HepG2 (cell line): ENCODE measurements around the gene FAHD1. TPM values are rescaled to one million over a fixed set of nuclear protein-coding genes. Genes with fewer than 3 reads are reported as not detected.

Source experiments
- CHD2 ChIP-seq: IDR thresholded peaks from 2 replicates; pipeline ENCODE4 v1.6.1; 2011; ENCODE audit warnings: low read depth, low read length, improper control_type of control experiment
- ELF4 ChIP-seq: sonication (generic); formaldehyde crosslinking; IDR thresholded peaks from 2 replicates; pipeline ENCODE4 v1.5.0; 2020; ENCODE audit warnings: missing genetic modification reagents, mild to moderate bottlenecking, moderate library complexity, borderline replicate concordance
- HNF4G ChIP-seq, 2 experiments: sonication (generic) in 1 of 2; formaldehyde crosslinking in 1 of 2; IDR thresholded peaks; 2 replicates each; pipeline versions ENCODE4 v1.4.0 to v1.6.1; 2011 to 2020; ENCODE audit warnings: borderline replicate concordance in 2 of 2, low read depth in 2 of 2, mild to moderate bottlenecking in 2 of 2, low read length in 1 of 2, missing genetic modification reagents in 1 of 2, moderate library complexity in 1 of 2
- HNRNPLL ChIP-seq: fragments of 200-400 bp; formaldehyde crosslinking; IDR thresholded peaks from 2 replicates; pipeline ENCODE4 v1.6.1; 2017; ENCODE audit warnings: mild to moderate bottlenecking, low read depth, low read length; ENCODE audit not compliant: poor library complexity, severe bottlenecking
- ISL2 ChIP-seq: sonication (generic); formaldehyde crosslinking; IDR thresholded peaks from 2 replicates; pipeline ENCODE4 v1.5.0; 2020; ENCODE audit warnings: missing genetic modification reagents
- SAFB2 ChIP-seq: sonication (generic); formaldehyde crosslinking; IDR thresholded peaks from 2 replicates; pipeline ENCODE4 v1.5.1; 2020; ENCODE audit warnings: missing genetic modification reagents, low read depth, mild to moderate bottlenecking, borderline replicate concordance
- SMAD3 ChIP-seq: sonication (generic); formaldehyde crosslinking; IDR thresholded peaks from 2 replicates; pipeline ENCODE4 v1.4.0; 2020; ENCODE audit warnings: missing genetic modification reagents
- TCF7L2 ChIP-seq: IDR thresholded peaks from 2 replicates; pipeline ENCODE4 v1.6.1; 2011; ENCODE audit warnings: mild to moderate bottlenecking, low read depth, low read length, moderate library complexity
- ZNF121 ChIP-seq: sonication (generic); formaldehyde crosslinking; IDR thresholded peaks from 2 replicates; pipeline ENCODE4 v1.5.0; 2020; ENCODE audit warnings: mild to moderate bottlenecking, missing genetic modification reagents
- ZNF180 ChIP-seq: sonication (generic); formaldehyde crosslinking; IDR thresholded peaks from 2 replicates; pipeline ENCODE4 v1.4.0; 2020; ENCODE audit warnings: low read depth, missing genetic modification reagents, borderline replicate concordance
- ZNF331 ChIP-seq: sonication (generic); formaldehyde crosslinking; IDR thresholded peaks from 2 replicates; pipeline ENCODE4 v1.4.0; 2020; ENCODE audit warnings: missing genetic modification reagents
- ZNF430 ChIP-seq: sonication (generic); formaldehyde crosslinking; IDR thresholded peaks from 2 replicates; pipeline ENCODE4 v1.9.0; 2021; ENCODE audit warnings: mild to moderate bottlenecking, missing genetic modification reagents
- ZNF614 ChIP-seq: IDR thresholded peaks from 2 replicates; pipeline ENCODE4 v1.6.1; 2018; ENCODE audit warnings: missing biosample characterization, missing genetic modification reagents, inconsistent platforms, borderline replicate concordance
- ZNF7 ChIP-seq: IDR thresholded peaks from 2 replicates; pipeline ENCODE4 v1.6.1; 2016; ENCODE audit warnings: missing biosample characterization, missing genetic modification reagents
- ZNF761 ChIP-seq: sonication (generic); formaldehyde crosslinking; conservative IDR thresholded peaks from 2 replicates; pipeline ENCODE4 v1.4.0; 2020; ENCODE audit warnings: mild to moderate bottlenecking, missing genetic modification reagents
- ZNF768 ChIP-seq: sonication (generic); formaldehyde crosslinking; IDR thresholded peaks from 2 replicates; pipeline ENCODE4 v1.4.0; 2020; ENCODE audit warnings: missing genetic modification reagents
- ZNF788 ChIP-seq: sonication (generic); formaldehyde crosslinking; IDR thresholded peaks from 2 replicates; pipeline ENCODE4 v1.5.0; 2020; ENCODE audit warnings: mild to moderate bottlenecking, missing genetic modification reagents, borderline replicate concordance
- polyA plus RNA-seq, 8 experiments: library from polyadenylated mRNA; depleted of rRNA in 3 of 8; stranded (reverse) in 7 of 8; unstranded in 1 of 8; fragments of >200 nt; fragmentation: Illumina TruSeq in 4 of 8; extraction: Trizol in 4 of 8; gene quantifications; 2 replicates each; pipeline versions ENCODE4 v1.2.1 to v1.2.3, GENCODE V29; 2011 to 2016; ENCODE audit warnings: low read depth in 4 of 8, missing spikeins in 1 of 8, mixed read lengths in 1 of 8; ENCODE audit not compliant: insufficient read depth in 1 of 8
- total RNA-seq, 5 experiments: library from RNA; depleted of rRNA; stranded (reverse); fragments of >200 nt; fragmentation: Illumina TruSeq; extraction: Trizol; gene quantifications; 2 replicates each; pipeline ENCODE4 v1.2.3, GENCODE V29; 2016; ENCODE audit warnings: low read depth in 1 of 5
- TF ChIP-seq, protein P1 (sequence below): sonication (generic); formaldehyde crosslinking; IDR thresholded peaks from 2 replicates; pipeline ENCODE4 v1.4.0; 2020; ENCODE audit warnings: missing genetic modification reagents
- TF ChIP-seq, protein P2 (sequence below): sonication (generic); formaldehyde crosslinking; IDR thresholded peaks from 2 replicates; pipeline ENCODE4 v1.4.0; 2020; ENCODE audit warnings: missing genetic modification reagents
- TF ChIP-seq, protein P3 (sequence below): sonication (generic); formaldehyde crosslinking; IDR thresholded peaks from 2 replicates; pipeline ENCODE4 v1.4.0; 2020; ENCODE audit warnings: mild to moderate bottlenecking, missing genetic modification reagents
- TF ChIP-seq, protein P4 (sequence below): sonication (generic); formaldehyde crosslinking; IDR thresholded peaks from 2 replicates; pipeline ENCODE4 v1.4.0; 2020; ENCODE audit warnings: low read depth, mild to moderate bottlenecking, missing genetic modification reagents
- TF ChIP-seq, protein P5 (sequence below): sonication (generic); formaldehyde crosslinking; IDR thresholded peaks from 2 replicates; pipeline ENCODE4 v1.5.0; 2020; ENCODE audit warnings: missing genetic modification reagents, mild to moderate bottlenecking, borderline replicate concordance

The FAHD1 gene
- total and polyA plus RNA-seq, 2 of the 13 experiments (the other 11 are each of a cell fraction or from before 2014, with no cell fraction given): 39.0 to 45.3 TPM

DNA sequence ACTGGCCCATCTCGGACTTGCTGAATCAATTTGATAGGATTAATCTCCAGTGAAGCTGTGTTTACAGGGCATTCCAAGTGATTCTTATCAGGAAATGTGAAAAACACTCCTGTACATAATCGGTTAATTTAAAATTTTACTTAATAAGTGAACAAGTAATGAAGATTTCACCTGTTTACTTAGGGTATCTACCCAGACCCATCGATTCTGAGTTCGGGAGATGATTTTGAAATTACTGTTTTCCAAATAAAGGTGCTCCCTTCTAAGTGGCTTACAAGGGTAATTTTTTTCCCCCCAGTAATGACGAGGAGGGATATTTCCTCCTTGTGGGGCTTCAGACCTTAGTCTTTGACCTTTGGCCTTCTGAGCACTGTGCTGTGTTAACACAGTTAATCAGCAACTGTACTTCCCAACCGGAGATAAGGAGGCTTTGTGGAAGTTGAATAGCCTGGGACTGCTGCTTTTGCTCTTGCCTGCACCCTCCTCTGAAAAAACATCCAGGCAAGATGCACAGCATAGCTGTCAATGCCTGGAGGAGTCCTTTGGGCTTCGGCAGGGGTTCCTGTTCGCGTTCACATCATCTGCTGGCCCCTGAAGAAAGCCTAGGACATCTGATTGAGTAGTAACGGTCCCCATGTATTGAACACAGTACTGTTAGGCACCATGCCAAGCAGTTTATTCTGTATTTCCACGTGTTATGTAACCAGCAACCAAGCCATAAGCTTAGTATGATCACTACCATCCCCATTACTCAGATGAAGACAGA lies 1.8 kb downstream of the FAHD1 start (continued):
- TF ChIP-seq ZNF614 (CRISPR knock-in tag): peak; percentile 79; the same call in 1 of the 2 replicates
- no peak for TF ChIP-seq ZNF761 (CRISPR knock-in tag)
- TF ChIP-seq, protein P1, sequence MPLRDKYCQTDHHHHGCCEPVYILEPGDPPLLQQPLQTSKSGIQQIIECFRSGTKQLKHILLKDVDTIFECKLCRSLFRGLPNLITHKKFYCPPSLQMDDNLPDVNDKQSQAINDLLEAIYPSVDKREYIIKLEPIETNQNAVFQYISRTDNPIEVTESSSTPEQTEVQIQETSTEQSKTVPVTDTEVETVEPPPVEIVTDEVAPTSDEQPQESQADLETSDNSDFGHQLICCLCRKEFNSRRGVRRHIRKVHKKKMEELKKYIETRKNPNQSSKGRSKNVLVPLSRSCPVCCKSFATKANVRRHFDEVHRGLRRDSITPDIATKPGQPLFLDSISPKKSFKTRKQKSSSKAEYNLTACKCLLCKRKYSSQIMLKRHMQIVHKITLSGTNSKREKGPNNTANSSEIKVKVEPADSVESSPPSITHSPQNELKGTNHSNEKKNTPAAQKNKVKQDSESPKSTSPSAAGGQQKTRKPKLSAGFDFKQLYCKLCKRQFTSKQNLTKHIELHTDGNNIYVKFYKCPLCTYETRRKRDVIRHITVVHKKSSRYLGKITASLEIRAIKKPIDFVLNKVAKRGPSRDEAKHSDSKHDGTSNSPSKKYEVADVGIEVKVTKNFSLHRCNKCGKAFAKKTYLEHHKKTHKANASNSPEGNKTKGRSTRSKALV (CRISPR knock-in tag): no peak
- TF ChIP-seq ZNF331 (CRISPR knock-in tag): peak; percentile 77
- peak; percentile 71; the same call in 1 of the 2 replicates for TF ChIP-seq ZNF768 (CRISPR knock-in tag)
- no peak for TF ChIP-seq ZNF180 (CRISPR knock-in tag)
- peak; percentile 95 for TF ChIP-seq HNF4G (IDR thresholded peaks at IDR 0.05; ENCODE audit: borderline replicate concordance, low read depth, low read length)
- peak; percentile 77; the same call in 1 of the 2 replicates for TF ChIP-seq HNF4G (CRISPR knock-in tag; IDR thresholded peaks at IDR 0.05; ENCODE audit: borderline replicate concordance, low read depth)
- no peak for TF ChIP-seq ZNF121 (CRISPR knock-in tag)
- TF ChIP-seq ZNF430 (CRISPR knock-in tag): peak; percentile 71; the same call in 1 of the 2 replicates
- TF ChIP-seq, protein P2, sequence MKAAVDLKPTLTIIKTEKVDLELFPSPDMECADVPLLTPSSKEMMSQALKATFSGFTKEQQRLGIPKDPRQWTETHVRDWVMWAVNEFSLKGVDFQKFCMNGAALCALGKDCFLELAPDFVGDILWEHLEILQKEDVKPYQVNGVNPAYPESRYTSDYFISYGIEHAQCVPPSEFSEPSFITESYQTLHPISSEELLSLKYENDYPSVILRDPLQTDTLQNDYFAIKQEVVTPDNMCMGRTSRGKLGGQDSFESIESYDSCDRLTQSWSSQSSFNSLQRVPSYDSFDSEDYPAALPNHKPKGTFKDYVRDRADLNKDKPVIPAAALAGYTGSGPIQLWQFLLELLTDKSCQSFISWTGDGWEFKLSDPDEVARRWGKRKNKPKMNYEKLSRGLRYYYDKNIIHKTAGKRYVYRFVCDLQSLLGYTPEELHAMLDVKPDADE: no peak
- peak; percentile 82; the same call in 1 of the 2 replicates for TF ChIP-seq ZNF788 (CRISPR knock-in tag)
- no peak for TF ChIP-seq SAFB2 (CRISPR knock-in tag)
- TF ChIP-seq, protein P3, sequence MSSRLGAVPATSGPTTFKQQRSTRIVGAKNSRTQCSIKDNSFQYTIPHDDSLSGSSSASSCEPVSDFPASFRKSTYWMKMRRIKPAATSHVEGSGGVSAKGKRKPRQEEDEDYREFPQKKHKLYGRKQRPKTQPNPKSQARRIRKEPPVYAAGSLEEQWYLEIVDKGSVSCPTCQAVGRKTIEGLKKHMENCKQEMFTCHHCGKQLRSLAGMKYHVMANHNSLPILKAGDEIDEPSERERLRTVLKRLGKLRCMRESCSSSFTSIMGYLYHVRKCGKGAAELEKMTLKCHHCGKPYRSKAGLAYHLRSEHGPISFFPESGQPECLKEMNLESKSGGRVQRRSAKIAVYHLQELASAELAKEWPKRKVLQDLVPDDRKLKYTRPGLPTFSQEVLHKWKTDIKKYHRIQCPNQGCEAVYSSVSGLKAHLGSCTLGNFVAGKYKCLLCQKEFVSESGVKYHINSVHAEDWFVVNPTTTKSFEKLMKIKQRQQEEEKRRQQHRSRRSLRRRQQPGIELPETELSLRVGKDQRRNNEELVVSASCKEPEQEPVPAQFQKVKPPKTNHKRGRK (CRISPR knock-in tag): no peak
- TF ChIP-seq SMAD3: no peak; the same call in 1 of the 2 replicates
- peak; percentile 78; the same call in 1 of the 2 replicates for TF ChIP-seq ISL2 (CRISPR knock-in tag)
- no peak for TF ChIP-seq TCF7L2
- TF ChIP-seq, protein P4, sequence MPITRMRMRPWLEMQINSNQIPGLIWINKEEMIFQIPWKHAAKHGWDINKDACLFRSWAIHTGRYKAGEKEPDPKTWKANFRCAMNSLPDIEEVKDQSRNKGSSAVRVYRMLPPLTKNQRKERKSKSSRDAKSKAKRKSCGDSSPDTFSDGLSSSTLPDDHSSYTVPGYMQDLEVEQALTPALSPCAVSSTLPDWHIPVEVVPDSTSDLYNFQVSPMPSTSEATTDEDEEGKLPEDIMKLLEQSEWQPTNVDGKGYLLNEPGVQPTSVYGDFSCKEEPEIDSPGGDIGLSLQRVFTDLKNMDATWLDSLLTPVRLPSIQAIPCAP: no peak
- no peak for TF ChIP-seq ZNF7 (CRISPR knock-in tag)
- no peak for TF ChIP-seq ELF4
- TF ChIP-seq, protein P5, sequence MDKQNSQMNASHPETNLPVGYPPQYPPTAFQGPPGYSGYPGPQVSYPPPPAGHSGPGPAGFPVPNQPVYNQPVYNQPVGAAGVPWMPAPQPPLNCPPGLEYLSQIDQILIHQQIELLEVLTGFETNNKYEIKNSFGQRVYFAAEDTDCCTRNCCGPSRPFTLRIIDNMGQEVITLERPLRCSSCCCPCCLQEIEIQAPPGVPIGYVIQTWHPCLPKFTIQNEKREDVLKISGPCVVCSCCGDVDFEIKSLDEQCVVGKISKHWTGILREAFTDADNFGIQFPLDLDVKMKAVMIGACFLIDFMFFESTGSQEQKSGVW (CRISPR knock-in tag): no peak
- TF ChIP-seq CHD2: no peak
- TF ChIP-seq HNRNPLL: no peak
